ENCODE data around the gene HABP2.

Gene HABP2

GRCh38 chr10:113589201-113589770 is 36.4 kb downstream of the HABP2 start:
- DNase-seq (ENCODE audit: low read depth), result no peak

GRCh38 chr10:113590581-113590980 is 37.7 kb downstream of the HABP2 start:
- H3K4me3 ChIP-seq (ENCODE audit: low read depth, low read length), result no peak overlapping the region
- no peak for DNase-seq (ENCODE audit: low read depth)

More at GRCh38 chr10:113589201-113589770, 36.4 kb downstream of the HABP2 start:
- H3K4me3 ChIP-seq (ENCODE audit: low read depth, low read length), result no peak overlapping the region

- DNase-seq (ENCODE audit: low read depth), result no peak
- no peak overlapping the region for H3K4me3 ChIP-seq (ENCODE audit: low read depth, low read length)
Observed at GRCh38 chr10:113592380-113592779, 39.5 kb downstream of the HABP2 start.

- no peak overlapping the region for H3K4me3 ChIP-seq (ENCODE audit: low read depth, low read length)
Observed at GRCh38 chr10:113594652-113595051, 41.8 kb downstream of the HABP2 start.

GRCh38 chr10:113600569-113600968 is 47.7 kb downstream of the HABP2 start:
- no peak for DNase-seq (ENCODE audit: low read depth)
- no peak overlapping the region for H3K4me3 ChIP-seq (ENCODE audit: low read depth, low read length)

More at GRCh38 chr10:113594652-113595051, 41.8 kb downstream of the HABP2 start:
- no peak for DNase-seq (ENCODE audit: low read depth)

GRCh38 chr10:113603057-113603777 is 50.4 kb downstream of the HABP2 start:
- no peak overlapping the region for H3K4me3 ChIP-seq (ENCODE audit: low read depth, low read length)
- DNase-seq (ENCODE audit: low read depth), result no peak

GRCh38 chr10:113604572-113604971 is 51.7 kb downstream of the HABP2 start:
- no peak for DNase-seq (ENCODE audit: low read depth)
- H3K4me3 ChIP-seq (ENCODE audit: low read depth, low read length), result no peak overlapping the region

- DNase-seq (ENCODE audit: low read depth), result no peak
- no peak overlapping the region for H3K4me3 ChIP-seq (ENCODE audit: low read depth, low read length)
Observed at GRCh38 chr10:113605268-113605978, 52.6 kb downstream of the HABP2 start.

GRCh38 chr10:113609704-113610108 is 56.9 kb downstream of the HABP2 start:
- DNase-seq (ENCODE audit: low read depth), result no peak
- H3K4me3 ChIP-seq (ENCODE audit: low read depth, low read length), result no peak overlapping the region

- no peak overlapping the region for H3K4me3 ChIP-seq (ENCODE audit: low read depth, low read length)
- no peak for DNase-seq (ENCODE audit: low read depth)
Observed at GRCh38 chr10:113610631-113611601, 58.1 kb downstream of the HABP2 start.

- DNase-seq (ENCODE audit: low read depth), result no peak
- H3K4me3 ChIP-seq (ENCODE audit: low read depth, low read length), result no peak overlapping the region
Observed at GRCh38 chr10:113612154-113612553, 59.3 kb downstream of the HABP2 start.

GRCh38 chr10:113613427-113613826 is 60.6 kb downstream of the HABP2 start:
- H3K4me3 ChIP-seq (ENCODE audit: low read depth, low read length), result no peak overlapping the region
- no peak for DNase-seq (ENCODE audit: low read depth)

GRCh38 chr10:113613977-113614690 is 61.3 kb downstream of the HABP2 start:
- H3K4me3 ChIP-seq (ENCODE audit: low read depth, low read length), result no peak overlapping the region
- no peak for DNase-seq (ENCODE audit: low read depth)

GRCh38 chr10:113616244-113617074 is 63.6 kb downstream of the HABP2 start:
- no peak for DNase-seq (ENCODE audit: low read depth)
- H3K4me3 ChIP-seq (ENCODE audit: low read depth, low read length), result no peak overlapping the region

GRCh38 chr10:113617086-113617485 is 64.2 kb downstream of the HABP2 start:
- no peak overlapping the region for H3K4me3 ChIP-seq (ENCODE audit: low read depth, low read length)
- no peak for DNase-seq (ENCODE audit: low read depth)

GRCh38 chr10:113618338-113618737 is 65.5 kb downstream of the HABP2 start:
- H3K4me3 ChIP-seq (ENCODE audit: low read depth, low read length), result no peak overlapping the region
- DNase-seq (ENCODE audit: low read depth), result no peak

- H3K4me3 ChIP-seq (ENCODE audit: low read depth, low read length), result no peak overlapping the region
- DNase-seq (ENCODE audit: low read depth), result no peak
Observed at GRCh38 chr10:113619401-113619800, 66.5 kb downstream of the HABP2 start.

GRCh38 chr10:113620511-113620910 is 67.7 kb downstream of the HABP2 start:
- no peak for DNase-seq (ENCODE audit: low read depth)
- H3K4me3 ChIP-seq (ENCODE audit: low read depth, low read length), result no peak overlapping the region

All from skeletal muscle cell (primary cell).